HTERT RPE-1 (cell line): ENCODE data around the gene DYNLT3.

Experiments
- in situ Hi-C: fragments of 300-500 bp; cut with MboI; formaldehyde crosslinking; loops from 4 replicates; pipeline ENCODE4 v1.14.3; 2020; ENCODE audit warnings: low sequenced_read_pairs

The DYNLT3 gene

GRCh38 chrX:37846934-37847732 lies at the start of gene DYNLT3:
DYNLT3 (minus strand) TSS chrX:37847571; CDS start chrX:37847510, 61 bp downstream.
- in situ Hi-C loops = no loop called here

GRCh38 chrX:37896511-37896890 lies 49.1 kb upstream of the DYNLT3 start:
- in situ Hi-C loops = no loop called here

GRCh38 chrX:37895795-37896510 lies 48.6 kb upstream of the DYNLT3 start:
- in situ Hi-C loops = no loop called here

GRCh38 chrX:37894725-37895124 lies 47.4 kb upstream of the DYNLT3 start:
- in situ Hi-C loops = no loop called here

GRCh38 chrX:37888010-37888409 lies 40.6 kb upstream of the DYNLT3 start:
- in situ Hi-C loops = no loop called here

GRCh38 chrX:37887347-37887746 lies 40.0 kb upstream of the DYNLT3 start:
- in situ Hi-C loops = no loop called here

- in situ Hi-C loops = no loop called here
These were observed 35.8 kb upstream of the DYNLT3 start for GRCh38 chrX:37883196-37883595.

- in situ Hi-C loops = no loop called here
These were observed 32.3 kb upstream of the DYNLT3 start for GRCh38 chrX:37879692-37880091.

- in situ Hi-C loops = no loop called here
These were observed 29.3 kb upstream of the DYNLT3 start for GRCh38 chrX:37876716-37877115.

- in situ Hi-C loops = no loop called here
These were observed 28.3 kb upstream of the DYNLT3 start for GRCh38 chrX:37875675-37876074.

GRCh38 chrX:37873220-37873619 lies 25.8 kb upstream of the DYNLT3 start:
- in situ Hi-C loops = no loop called here

- in situ Hi-C loops = no loop called here
These were observed 24.9 kb upstream of the DYNLT3 start for GRCh38 chrX:37872303-37872655.

- in situ Hi-C loops = no loop called here
These were observed 24.4 kb upstream of the DYNLT3 start for GRCh38 chrX:37871626-37872302.

- in situ Hi-C loops = no loop called here
These were observed 20.3 kb upstream of the DYNLT3 start for GRCh38 chrX:37867536-37868153.

GRCh38 chrX:37863728-37864127 lies 16.4 kb upstream of the DYNLT3 start:
- in situ Hi-C loops = no loop called here

GRCh38 chrX:37862851-37863250 lies 15.5 kb upstream of the DYNLT3 start:
- in situ Hi-C loops = no loop called here

GRCh38 chrX:37860721-37861120 lies 13.3 kb upstream of the DYNLT3 start:
- in situ Hi-C loops = no loop called here

GRCh38 chrX:37854748-37855147 lies 7.4 kb upstream of the DYNLT3 start:
- in situ Hi-C loops = no loop called here

GRCh38 chrX:37854148-37854547 lies 6.8 kb upstream of the DYNLT3 start:
- in situ Hi-C loops = no loop called here

GRCh38 chrX:37847733-37848197 lies 394 bp upstream of the DYNLT3 start:
- in situ Hi-C loops = no loop called here

- in situ Hi-C loops = no loop called here
These were observed 825 bp downstream of the DYNLT3 start for GRCh38 chrX:37846558-37846933.
